ENCODE data around the gene PRKG2. TPM values are rescaled to one million over a fixed set of nuclear protein-coding genes. Genes with fewer than 3 reads are reported as not detected.

The PRKG2 gene
- total and polyA plus RNA-seq, 2 donors (not counting 3 experiments of a cell fraction or from before 2014, with no cell fraction given), result not detected

- POLR2A ChIA-PET, result no interaction called here
These were observed 10.5 kb downstream of the PRKG2 start for GRCh38 chr4:81204571-81204970.

DNA sequence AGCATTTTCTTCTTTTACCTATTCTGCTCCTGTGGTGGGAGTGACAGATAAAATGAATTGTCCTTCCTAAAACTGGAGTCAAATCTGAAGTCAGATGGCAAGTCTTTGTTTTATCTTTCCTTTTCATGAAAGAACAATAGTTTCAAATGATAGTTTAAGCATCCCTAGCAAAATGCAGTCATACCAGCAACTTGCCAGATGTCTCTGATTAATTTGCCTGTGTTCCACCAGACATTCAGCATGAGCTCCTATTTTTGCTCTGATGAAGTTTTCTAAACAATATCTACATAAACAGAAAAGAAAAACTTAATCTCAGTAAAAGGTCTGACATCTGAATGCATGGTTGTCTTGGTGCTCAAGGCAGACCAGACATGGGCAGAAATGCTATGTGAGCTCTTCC is 15.2 kb downstream of the PRKG2 start:
- TF ChIP-seq POLR2A (IDR thresholded peaks at IDR 0.05; ENCODE audit: low read depth, low read length) (no peak), POLR2AphosphoS5 (IDR thresholded peaks at IDR 0.05; ENCODE audit: insufficient read depth, low read depth, low read length) (no peak), EZH2 (IDR thresholded peaks at IDR 0.05; ENCODE audit: borderline replicate concordance, low read depth, low read length, severe bottlenecking) (no peak), JUN (IDR thresholded peaks at IDR 0.05; ENCODE audit: borderline replicate concordance, insufficient read depth, insufficient read length, low read depth) (no peak), FOS (IDR thresholded peaks at IDR 0.05; ENCODE audit: borderline replicate concordance, insufficient read depth, low read length) (no peak), GATA2 (IDR thresholded peaks at IDR 0.05; ENCODE audit: insufficient read depth, insufficient read length, low read depth, low read length) (no peak), MYC (IDR thresholded peaks at IDR 0.05; ENCODE audit: low read depth, low read length) (no peak)
- TF ChIP-seq, protein P1, sequence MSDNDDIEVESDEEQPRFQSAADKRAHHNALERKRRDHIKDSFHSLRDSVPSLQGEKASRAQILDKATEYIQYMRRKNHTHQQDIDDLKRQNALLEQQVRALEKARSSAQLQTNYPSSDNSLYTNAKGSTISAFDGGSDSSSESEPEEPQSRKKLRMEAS (IDR thresholded peaks at IDR 0.05; ENCODE audit: insufficient read depth, insufficient read length), result no peak
- TF ChIP-seq, protein P2, sequence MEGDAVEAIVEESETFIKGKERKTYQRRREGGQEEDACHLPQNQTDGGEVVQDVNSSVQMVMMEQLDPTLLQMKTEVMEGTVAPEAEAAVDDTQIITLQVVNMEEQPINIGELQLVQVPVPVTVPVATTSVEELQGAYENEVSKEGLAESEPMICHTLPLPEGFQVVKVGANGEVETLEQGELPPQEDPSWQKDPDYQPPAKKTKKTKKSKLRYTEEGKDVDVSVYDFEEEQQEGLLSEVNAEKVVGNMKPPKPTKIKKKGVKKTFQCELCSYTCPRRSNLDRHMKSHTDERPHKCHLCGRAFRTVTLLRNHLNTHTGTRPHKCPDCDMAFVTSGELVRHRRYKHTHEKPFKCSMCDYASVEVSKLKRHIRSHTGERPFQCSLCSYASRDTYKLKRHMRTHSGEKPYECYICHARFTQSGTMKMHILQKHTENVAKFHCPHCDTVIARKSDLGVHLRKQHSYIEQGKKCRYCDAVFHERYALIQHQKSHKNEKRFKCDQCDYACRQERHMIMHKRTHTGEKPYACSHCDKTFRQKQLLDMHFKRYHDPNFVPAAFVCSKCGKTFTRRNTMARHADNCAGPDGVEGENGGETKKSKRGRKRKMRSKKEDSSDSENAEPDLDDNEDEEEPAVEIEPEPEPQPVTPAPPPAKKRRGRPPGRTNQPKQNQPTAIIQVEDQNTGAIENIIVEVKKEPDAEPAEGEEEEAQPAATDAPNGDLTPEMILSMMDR (IDR thresholded peaks at IDR 0.05; ENCODE audit: extremely low read depth in 1 of 2, insufficient read depth in 1 of 2, low read depth in 1 of 2, low read length in 2 of 2), result no peak
- CTCF ChIA-PET, result no interaction called here
- Histone ChIP-seq H3K4me3 (replicated peaks in 1 of 3; ENCODE audit: insufficient read depth in 1 of 3, low read depth in 1 of 3, low read length in 3 of 3) (no peak overlapping the region), H3K9ac (replicated peaks; ENCODE audit: extremely low read depth, insufficient read depth, low read length) (no peak overlapping the region), H2AFZ (ENCODE audit: low read depth, low read length) (no peak overlapping the region), H3K27me3 (ENCODE audit: control insufficient read depth in 2 of 2, insufficient read depth in 2 of 2, low read length in 2 of 2) (no peaks in the 10 kb centered on the region), H3K79me2 (ENCODE audit: control insufficient read depth, insufficient read depth, low read length) (no peaks in the 10 kb centered on the region), H3K4me1 (ENCODE audit: control insufficient read depth, extremely low read depth, insufficient read depth, low read length) (no peaks in the 10 kb centered on the region), H3K4me2 (ENCODE audit: insufficient read depth, low read length) (no peak overlapping the region), H3K36me3 (ENCODE audit: control insufficient read depth in 2 of 2, extremely low read depth in 1 of 2, insufficient read depth in 2 of 2, low read length in 2 of 2) (no peaks in the 10 kb centered on the region), H3K9me1 (replicated peaks; ENCODE audit: control insufficient read depth, extremely low read depth, insufficient read depth, low read length) (no peaks in the 10 kb centered on the region), H4K20me1 (replicated peaks; ENCODE audit: control insufficient read depth, extremely low read depth, insufficient read depth, low read length) (no peaks in the 10 kb centered on the region), H3K27ac (ENCODE audit: insufficient read depth, low read depth, low read length) (no peak overlapping the region), H3K9me3 (replicated peaks; ENCODE audit: control insufficient read depth, insufficient read depth, low read length) (no peaks in the 10 kb centered on the region)
- FAIRE-seq (no peak), DNase-seq (ENCODE audit: low read depth, low spot score) (no peak)
- dilution Hi-C loops (cut with MboI; ENCODE audit: extremely low pct_ligation_motif_present, low sequenced_read_pairs) (no loop called here), intact Hi-C loops (cut with micrococcal nuclease) (no loop called here)
- no TSS peak for BruUV-seq (replicated peaks)
- POLR2A ChIA-PET, result no interaction called here

More at GRCh38 chr4:81204571-81204970, 10.5 kb downstream of the PRKG2 start:
- CTCF ChIA-PET, result no interaction called here
- Histone ChIP-seq H3K27me3 (ENCODE audit: control insufficient read depth in 2 of 2, insufficient read depth in 2 of 2, low read length in 2 of 2) (no peaks in the 10 kb centered on the region), H3K9me1 (replicated peaks; ENCODE audit: control insufficient read depth, extremely low read depth, insufficient read depth, low read length) (no peaks in the 10 kb centered on the region), H3K79me2 (ENCODE audit: control insufficient read depth, insufficient read depth, low read length) (no peaks in the 10 kb centered on the region), H3K27ac (ENCODE audit: insufficient read depth, low read depth, low read length) (no peak overlapping the region), H3K36me3 (ENCODE audit: control insufficient read depth in 2 of 2, extremely low read depth in 1 of 2, insufficient read depth in 2 of 2, low read length in 2 of 2) (no peaks in the 10 kb centered on the region), H4K20me1 (replicated peaks; ENCODE audit: control insufficient read depth, extremely low read depth, insufficient read depth, low read length) (no peaks in the 10 kb centered on the region), H3K4me3 (replicated peaks in 1 of 3; ENCODE audit: insufficient read depth in 1 of 3, low read depth in 1 of 3, low read length in 3 of 3) (no peak overlapping the region), H3K4me2 (ENCODE audit: insufficient read depth, low read length) (no peak overlapping the region), H3K9me3 (replicated peaks; ENCODE audit: control insufficient read depth, insufficient read depth, low read length) (no peaks in the 10 kb centered on the region), H2AFZ (ENCODE audit: low read depth, low read length) (no peak overlapping the region), H3K9ac (replicated peaks; ENCODE audit: extremely low read depth, insufficient read depth, low read length) (no peak overlapping the region), H3K4me1 (ENCODE audit: control insufficient read depth, extremely low read depth, insufficient read depth, low read length) (no peaks in the 10 kb centered on the region)
- dilution Hi-C loops (cut with MboI; ENCODE audit: extremely low pct_ligation_motif_present, low sequenced_read_pairs) (no loop called here), intact Hi-C loops (cut with micrococcal nuclease) (no loop called here)
- FAIRE-seq (no peak), DNase-seq (ENCODE audit: low read depth, low spot score) (no peak)
- BruUV-seq (replicated peaks), result no TSS peak
- TF ChIP-seq GATA2 (IDR thresholded peaks at IDR 0.05; ENCODE audit: insufficient read depth, insufficient read length, low read depth, low read length) (no peak), POLR2AphosphoS5 (IDR thresholded peaks at IDR 0.05; ENCODE audit: insufficient read depth, low read depth, low read length) (no peak)

Measured in endothelial cell of umbilical vein (primary cell).